ENCODE measurements around the gene MEIOB.

- TF ChIP-seq CTCF (IDR thresholded peaks at IDR 0.05; ENCODE audit: poor library complexity) (no peak), EZH2phosphoT487 (IDR thresholded peaks at IDR 0.05; ENCODE audit: low read depth, severe bottlenecking, unreplicated experiment) (no peak)
Measured at GRCh38 chr16:1790261-1790610, 81.7 kb downstream of the MEIOB start.

Data from hepatocyte (in vitro differentiated cells).